RWPE1 (cell line): ENCODE data around the gene CTRB1.
"Not testable (repeated sequence)": the region's sequence is repeated elsewhere in the genome, so short reads cannot be mapped to it uniquely, and the experiment has no call there.

Source experiments
- CTCF ChIA-PET: fragments of 350-600 bp; sonication (Branson Sonifier 250); formaldehyde crosslinking; extraction: SDS; loops from one replicate; lab custom pipeline; 2021; lab: Yijun Ruan, JAX
- POLR2A ChIA-PET: fragments of 400-600 bp; formaldehyde crosslinking; extraction: SDS; loops from one replicate; lab custom pipeline; 2020; ENCODE audit warnings: antibody characterized with exemption; ENCODE audit not compliant: low non-redundant PET; lab: Yijun Ruan, JAX
- DNase-seq: peaks from one replicate; pipeline ENCODE4 v3.0.0; 2012; ENCODE audit warnings: low spot score
- H3K27ac ChIP-seq: fragments of 450-650 bp; 2 replicates; pipeline ENCODE4 v1.5.1; 2017
- TF ChIP-seq, protein P1 (sequence below): fragments of 450-650 bp; conservative IDR thresholded peaks from 2 replicates; pipeline ENCODE4 v1.5.1; 2017; ENCODE audit warnings: low read depth, mild to moderate bottlenecking

The CTRB1 gene

DNA sequence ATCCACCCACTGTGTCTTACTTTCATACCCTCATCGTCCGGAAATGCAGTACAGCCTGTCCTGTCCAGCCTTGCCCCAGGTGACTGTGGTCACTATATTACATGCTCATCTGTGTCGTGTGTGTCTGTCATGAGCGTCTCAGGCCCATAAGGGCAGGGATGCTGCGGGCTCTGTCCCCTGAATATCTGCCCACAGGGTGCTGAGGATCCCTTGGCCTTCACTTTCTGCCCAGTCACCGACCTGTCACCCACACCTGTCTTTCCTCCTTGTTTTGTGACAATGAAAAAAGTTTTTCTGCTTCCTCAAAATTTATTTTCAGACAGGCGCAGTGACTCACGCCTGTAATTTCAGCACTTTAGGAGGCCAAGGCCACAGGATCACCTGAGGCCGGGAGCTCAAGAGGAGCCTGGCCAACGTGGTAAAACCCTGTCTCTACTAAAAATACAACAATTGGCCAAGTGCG is 1.4 kb upstream of the CTRB1 start:
- H3K27ac ChIP-seq, result no peak overlapping the region
- ChIA-PET POLR2A (no interaction called here), CTCF (interaction anchor here (0.7 to 2.7 kb wide), 2 partner anchors 18 to 200 kb away, joined by 3 to 11 read pairs; no protein-coding TSS in a partner anchor)
- DNase-seq, result no peak
- TF ChIP-seq, protein P1, sequence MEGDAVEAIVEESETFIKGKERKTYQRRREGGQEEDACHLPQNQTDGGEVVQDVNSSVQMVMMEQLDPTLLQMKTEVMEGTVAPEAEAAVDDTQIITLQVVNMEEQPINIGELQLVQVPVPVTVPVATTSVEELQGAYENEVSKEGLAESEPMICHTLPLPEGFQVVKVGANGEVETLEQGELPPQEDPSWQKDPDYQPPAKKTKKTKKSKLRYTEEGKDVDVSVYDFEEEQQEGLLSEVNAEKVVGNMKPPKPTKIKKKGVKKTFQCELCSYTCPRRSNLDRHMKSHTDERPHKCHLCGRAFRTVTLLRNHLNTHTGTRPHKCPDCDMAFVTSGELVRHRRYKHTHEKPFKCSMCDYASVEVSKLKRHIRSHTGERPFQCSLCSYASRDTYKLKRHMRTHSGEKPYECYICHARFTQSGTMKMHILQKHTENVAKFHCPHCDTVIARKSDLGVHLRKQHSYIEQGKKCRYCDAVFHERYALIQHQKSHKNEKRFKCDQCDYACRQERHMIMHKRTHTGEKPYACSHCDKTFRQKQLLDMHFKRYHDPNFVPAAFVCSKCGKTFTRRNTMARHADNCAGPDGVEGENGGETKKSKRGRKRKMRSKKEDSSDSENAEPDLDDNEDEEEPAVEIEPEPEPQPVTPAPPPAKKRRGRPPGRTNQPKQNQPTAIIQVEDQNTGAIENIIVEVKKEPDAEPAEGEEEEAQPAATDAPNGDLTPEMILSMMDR, result no peak

DNA sequence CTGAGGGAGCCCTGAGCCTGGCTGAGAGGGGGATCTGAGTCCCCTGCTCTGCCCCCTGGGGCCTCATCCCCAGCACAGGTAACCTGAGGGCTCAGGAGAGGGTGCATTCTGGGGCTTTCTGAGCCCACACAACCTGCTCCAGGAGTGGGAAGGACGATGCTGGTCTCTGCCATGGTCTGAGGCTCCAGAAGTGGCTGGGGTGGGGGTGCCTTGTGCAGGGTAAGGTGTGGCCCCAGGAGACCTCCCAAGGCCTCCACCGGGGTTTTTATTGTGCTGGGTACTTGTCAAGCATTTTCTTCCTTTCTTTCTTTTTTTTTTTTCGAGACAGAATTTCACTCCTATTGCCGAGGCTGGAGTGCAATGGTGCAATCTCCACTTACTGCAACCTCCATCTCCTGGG is 300 bp downstream of the CTRB1 start:
- TF ChIP-seq, protein P1, result no peak
- POLR2A ChIA-PET, result no interaction called here
- DNase-seq, result no peak
- H3K27ac ChIP-seq, result no peak overlapping the region
- CTCF ChIA-PET, result no interaction called here

DNA sequence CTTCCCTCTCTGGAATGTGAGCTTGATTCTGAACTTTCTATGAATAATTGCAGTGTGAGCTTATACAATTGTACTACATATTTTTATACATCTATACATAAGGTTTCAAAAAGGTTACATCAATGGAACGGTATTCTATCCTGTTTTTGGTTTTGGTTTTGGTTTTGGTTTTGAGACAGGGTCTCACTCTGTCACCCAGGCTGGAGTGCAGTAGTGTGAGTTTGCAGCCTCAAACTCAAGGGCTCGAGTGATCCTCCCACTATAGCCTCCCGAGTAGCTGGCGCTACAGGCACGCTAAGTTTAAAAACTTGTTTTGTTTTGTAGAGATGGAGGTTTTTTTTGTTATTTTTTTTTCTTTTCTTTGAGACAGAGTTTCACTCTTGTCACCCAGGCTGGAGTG is 1.1 kb downstream of the CTRB1 start:
- CTCF ChIA-PET, result interaction anchor here (0.6 kb wide), 1 partner anchor 14 kb away, joined by 3 read pairs; no protein-coding TSS in a partner anchor
- no peak for DNase-seq
- H3K27ac ChIP-seq, result no peak overlapping the region

DNA sequence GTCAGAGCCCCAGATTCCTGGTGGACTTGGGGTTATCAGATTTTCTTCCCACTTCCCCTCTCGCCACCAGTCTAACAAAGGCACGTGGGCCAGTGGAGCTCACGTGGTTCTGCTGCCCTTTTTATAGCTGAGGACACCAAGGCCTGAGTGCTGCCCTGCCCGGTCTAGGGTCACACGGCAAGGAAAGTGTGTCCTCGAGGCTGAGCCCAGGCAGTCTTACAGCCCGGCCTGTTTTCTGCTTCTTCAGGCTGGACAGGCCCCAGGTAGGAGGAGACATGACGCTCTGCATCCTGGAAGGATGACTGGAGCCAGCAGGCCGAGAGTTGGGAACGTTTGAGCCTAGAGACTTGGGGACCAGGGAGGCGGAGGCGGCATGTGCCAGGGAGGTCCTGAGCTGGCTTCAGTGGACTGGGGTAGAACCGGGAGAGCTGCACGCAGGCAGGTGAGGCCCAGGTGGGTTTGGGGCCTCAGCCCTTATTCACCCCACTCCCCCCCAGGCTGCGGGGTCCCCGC is 3.5 kb downstream of the CTRB1 start:
- TF ChIP-seq, protein P1, result no peak
- DNase-seq, result no peak
- POLR2A ChIA-PET, result no interaction called here
- H3K27ac ChIP-seq, result no peak overlapping the region
- CTCF ChIA-PET, result interaction anchor here (0.7 kb wide), 1 partner anchor 52 kb away, joined by 3 read pairs; no protein-coding TSS in a partner anchor

More for the DNA sequence above, 1.1 kb downstream of the CTRB1 start:
- TF ChIP-seq, protein P1, result no peak
- POLR2A ChIA-PET, result no interaction called here

DNA sequence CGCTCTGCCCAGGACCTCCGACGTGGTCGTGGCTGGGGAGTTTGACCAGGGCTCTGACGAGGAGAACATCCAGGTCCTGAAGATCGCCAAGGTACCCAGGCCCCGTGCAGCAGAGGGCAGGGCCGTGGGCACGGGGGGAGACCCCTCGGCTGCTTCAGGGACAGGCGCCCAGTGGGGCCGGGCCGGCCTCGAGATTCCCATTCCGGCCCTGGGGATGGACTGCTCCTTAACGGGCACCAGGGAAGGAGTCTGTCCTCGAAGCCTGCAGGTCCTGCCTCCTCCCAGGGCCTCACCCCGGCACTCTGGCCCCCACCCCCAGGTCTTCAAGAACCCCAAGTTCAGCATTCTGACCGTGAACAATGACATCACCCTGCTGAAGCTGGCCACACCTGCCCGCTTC is 4.3 kb downstream of the CTRB1 start:
- CTCF ChIA-PET, result interaction anchor here (0.7 kb wide), 1 partner anchor 52 kb away, joined by 3 read pairs; no protein-coding TSS in a partner anchor
- H3K27ac ChIP-seq, POLR2A ChIA-PET, DNase-seq: not testable (repeated sequence)

DNA sequence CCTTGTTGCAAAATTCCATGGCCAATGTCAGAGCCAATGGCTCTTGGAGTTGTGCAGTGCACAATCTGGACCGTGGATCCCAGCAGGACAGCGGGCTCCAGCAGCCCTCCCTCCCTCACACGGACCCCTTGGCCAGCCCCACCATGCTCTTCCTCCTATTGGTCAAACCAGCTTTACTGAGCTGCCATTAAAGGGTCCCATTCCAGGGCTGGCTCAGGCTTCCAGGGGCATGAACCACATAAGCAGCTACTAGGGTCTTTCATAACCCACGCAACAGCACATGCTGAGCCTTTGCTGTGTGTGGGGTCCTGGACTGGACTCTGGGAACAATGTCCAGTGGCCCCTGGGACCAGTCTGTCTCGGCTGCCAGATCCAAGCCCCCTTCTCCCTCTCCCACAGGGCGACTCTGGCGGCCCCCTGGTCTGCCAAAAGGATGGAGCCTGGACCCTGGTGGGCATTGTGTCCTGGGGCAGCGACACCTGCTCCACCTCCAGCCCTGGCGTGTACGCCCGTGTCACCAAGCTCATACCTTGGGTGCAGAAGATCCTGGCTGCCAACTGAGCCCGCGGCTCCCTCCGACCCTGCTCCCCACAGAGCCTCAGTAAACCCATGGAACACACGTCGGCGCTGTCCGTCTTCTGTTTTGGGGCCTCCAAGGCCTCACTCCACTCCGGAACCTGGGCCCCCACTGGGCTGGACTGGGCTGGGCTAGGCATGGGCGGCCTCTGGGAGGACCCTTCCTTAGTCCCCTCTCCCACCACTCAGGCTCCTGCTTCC is 5.7 kb downstream of the CTRB1 start:
- ChIA-PET CTCF (interaction anchor here (0.7 kb wide), 1 partner anchor 10 kb away, joined by 3 read pairs; no protein-coding TSS in a partner anchor), POLR2A (no interaction called here)
- no peak for DNase-seq

More for the DNA sequence above, 5.7 kb downstream of the CTRB1 start:
- TF ChIP-seq, protein P1, result no peak
- no peak overlapping the region for H3K27ac ChIP-seq
